OCI-LY1 (cell line): Measurements from ENCODE around the gene NPM1.

Source experiments
- H2AFZ ChIP-seq: fragments of 200-600 bp; sonication (generic), shearing (Covaris generic); 2 replicates; pipeline ENCODE4 v1.6.0; 2014; ENCODE audit warnings: antibody characterized with exemption, mild to moderate bottlenecking, low read length
- H3F3A ChIP-seq: fragments of 200-600 bp; sonication (generic), shearing (Covaris generic); 2 replicates; pipeline ENCODE4 v1.6.0; 2014; ENCODE audit warnings: mild to moderate bottlenecking, antibody characterized with exemption, low read length, moderate library complexity; ENCODE audit not compliant: insufficient read depth
- H3K27ac ChIP-seq: fragments of 200-600 bp; sonication (generic); 2 replicates; pipeline ENCODE4 v1.5.1; 2014; ENCODE audit warnings: low read length, mixed run types, mild to moderate bottlenecking, low read depth; ENCODE audit not compliant: poor library complexity, severe bottlenecking
- H3K27me3 ChIP-seq: fragments of 200-600 bp; sonication (generic); 2 replicates; pipeline ENCODE4 v1.6.0; 2014; ENCODE audit warnings: antibody characterized with exemption, mild to moderate bottlenecking, low read length, moderate library complexity; ENCODE audit not compliant: insufficient read depth
- H3K36me3 ChIP-seq: fragments of 200-600 bp; sonication (generic); 2 replicates; pipeline ENCODE4 v1.6.1; 2014; ENCODE audit warnings: mild to moderate bottlenecking, antibody characterized with exemption, low read length, moderate library complexity, mixed read lengths; ENCODE audit not compliant: insufficient read depth
- H3K4me1 ChIP-seq: fragments of 200-600 bp; sonication (generic); 2 replicates; pipeline ENCODE4 v1.5.1; 2014; ENCODE audit warnings: mild to moderate bottlenecking, low read length, moderate library complexity; ENCODE audit not compliant: insufficient read depth, severe bottlenecking
- H3K4me2 ChIP-seq: fragments of 200-600 bp; sonication (generic), shearing (Covaris generic); 2 replicates; pipeline ENCODE4 v1.6.1; 2014; ENCODE audit warnings: low read length
- H3K4me3 ChIP-seq: fragments of 200-600 bp; sonication (generic); 2 replicates; pipeline ENCODE4 v1.5.1; 2014; ENCODE audit warnings: low read length, low read depth, mild to moderate bottlenecking, mixed read lengths; ENCODE audit not compliant: poor library complexity, severe bottlenecking
- H3K79me2 ChIP-seq: fragments of 200-600 bp; shearing (Covaris generic); 2 replicates; pipeline ENCODE4 v1.6.1; 2016; ENCODE audit warnings: mixed run types, low read length, mixed read lengths; ENCODE audit not compliant: insufficient read depth
- H3K9ac ChIP-seq: fragments of 200-600 bp; sonication (generic), shearing (Covaris generic); 2 replicates; pipeline ENCODE4 v1.6.1; 2014; ENCODE audit warnings: mild to moderate bottlenecking, low read length, mixed read lengths
- H3K9me2 ChIP-seq: fragments of 200-600 bp; sonication (generic), shearing (Covaris generic); 2 replicates; pipeline ENCODE4 v1.6.1; 2014; ENCODE audit warnings: low read depth, mild to moderate bottlenecking, low read length, mixed read lengths
- H3K9me3 ChIP-seq: fragments of 200-600 bp; shearing (Covaris generic); 2 replicates; pipeline ENCODE4 v1.6.1; 2014; ENCODE audit warnings: low read length, mixed read lengths
- H4K20me1 ChIP-seq: fragments of 200-600 bp; sonication (generic), shearing (Covaris generic); 2 replicates; pipeline ENCODE4 v1.6.0; 2016; ENCODE audit warnings: mild to moderate bottlenecking, low read length; ENCODE audit not compliant: insufficient read depth
- EZH2 ChIP-seq: fragments of 200-600 bp; sonication (generic), shearing (Covaris generic); IDR thresholded peaks from 2 replicates; pipeline ENCODE4 v1.8.0; 2017; ENCODE audit warnings: borderline replicate concordance, mixed run types, mild to moderate bottlenecking, antibody characterized with exemption, low read length, moderate library complexity, mixed read lengths
- TF ChIP-seq, protein P1 (sequence below): fragments of 200-600 bp; sonication (generic), shearing (Covaris generic); IDR thresholded peaks from 2 replicates; pipeline ENCODE4 v1.5.1; 2017; ENCODE audit warnings: mild to moderate bottlenecking, antibody characterized with exemption, low read length, moderate library complexity, mixed read lengths

NPM1 gene

GRCh38 chr5:171421331-171422262 lies 33.9 kb downstream of the NPM1 start:
- Histone ChIP-seq H3K9me2 (no peaks in the 10 kb centered on the region), H3K36me3 (no peaks in the 10 kb centered on the region), H3K9ac (no peak overlapping the region), H3K4me1 (peaks cover 9% of the 10 kb centered on the region), H3K9me3 (no peaks in the 10 kb centered on the region), H3F3A (no peaks in the 10 kb centered on the region), H3K27ac (no peak overlapping the region), H3K79me2 (no peaks in the 10 kb centered on the region), H3K4me2 (no peak overlapping the region), H2AFZ (no peak overlapping the region), H3K4me3 (no peak overlapping the region), H4K20me1 (no peaks in the 10 kb centered on the region), H3K27me3 (no peaks in the 10 kb centered on the region)
- TF ChIP-seq, protein P1, sequence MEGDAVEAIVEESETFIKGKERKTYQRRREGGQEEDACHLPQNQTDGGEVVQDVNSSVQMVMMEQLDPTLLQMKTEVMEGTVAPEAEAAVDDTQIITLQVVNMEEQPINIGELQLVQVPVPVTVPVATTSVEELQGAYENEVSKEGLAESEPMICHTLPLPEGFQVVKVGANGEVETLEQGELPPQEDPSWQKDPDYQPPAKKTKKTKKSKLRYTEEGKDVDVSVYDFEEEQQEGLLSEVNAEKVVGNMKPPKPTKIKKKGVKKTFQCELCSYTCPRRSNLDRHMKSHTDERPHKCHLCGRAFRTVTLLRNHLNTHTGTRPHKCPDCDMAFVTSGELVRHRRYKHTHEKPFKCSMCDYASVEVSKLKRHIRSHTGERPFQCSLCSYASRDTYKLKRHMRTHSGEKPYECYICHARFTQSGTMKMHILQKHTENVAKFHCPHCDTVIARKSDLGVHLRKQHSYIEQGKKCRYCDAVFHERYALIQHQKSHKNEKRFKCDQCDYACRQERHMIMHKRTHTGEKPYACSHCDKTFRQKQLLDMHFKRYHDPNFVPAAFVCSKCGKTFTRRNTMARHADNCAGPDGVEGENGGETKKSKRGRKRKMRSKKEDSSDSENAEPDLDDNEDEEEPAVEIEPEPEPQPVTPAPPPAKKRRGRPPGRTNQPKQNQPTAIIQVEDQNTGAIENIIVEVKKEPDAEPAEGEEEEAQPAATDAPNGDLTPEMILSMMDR, result no peak
- no peak for TF ChIP-seq EZH2

- H3K9me2 ChIP-seq, result no peaks in the 10 kb centered on the region
- H3F3A ChIP-seq, result no peaks in the 10 kb centered on the region
- no peak overlapping the region for H3K9ac ChIP-seq
- no peaks in the 10 kb centered on the region for H3K9me3 ChIP-seq
- H3K4me2 ChIP-seq, result no peak overlapping the region
- H2AFZ ChIP-seq, result no peak overlapping the region
- no peaks in the 10 kb centered on the region for H3K79me2 ChIP-seq
- no peaks in the 10 kb centered on the region for H4K20me1 ChIP-seq
- no peak overlapping the region for H3K27ac ChIP-seq
- no peaks in the 10 kb centered on the region for H3K36me3 ChIP-seq
- H3K4me3 ChIP-seq, result no peak overlapping the region
- no peak for TF ChIP-seq EZH2
- TF ChIP-seq, protein P1, result no peak
- H3K4me1 ChIP-seq, result peaks cover 9% of the 10 kb centered on the region
- no peaks in the 10 kb centered on the region for H3K27me3 ChIP-seq
Observed at GRCh38 chr5:171422495-171422894, 34.8 kb downstream of the NPM1 start.

- H3K9me3 ChIP-seq, result no peaks in the 10 kb centered on the region
- H3K9ac ChIP-seq, result no peak overlapping the region
- H2AFZ ChIP-seq, result no peak overlapping the region
- no peak overlapping the region for H3K4me2 ChIP-seq
- no peak overlapping the region for H3K27ac ChIP-seq
- TF ChIP-seq, protein P1, result no peak
- no peak for TF ChIP-seq EZH2
- no peaks in the 10 kb centered on the region for H3K9me2 ChIP-seq
- H3K4me3 ChIP-seq, result no peak overlapping the region
- no peaks in the 10 kb centered on the region for H3K79me2 ChIP-seq
- peaks cover 9% of the 10 kb centered on the region for H3K4me1 ChIP-seq
- no peaks in the 10 kb centered on the region for H3K27me3 ChIP-seq
- H3F3A ChIP-seq, result no peaks in the 10 kb centered on the region
- no peaks in the 10 kb centered on the region for H4K20me1 ChIP-seq
- no peaks in the 10 kb centered on the region for H3K36me3 ChIP-seq
Observed at GRCh38 chr5:171422902-171423663, 35.4 kb downstream of the NPM1 start.
